WI38 (cell line): ENCODE measurements around the gene KIF12.

Source experiments
- H3K4me3 ChIP-seq: 2 replicates; pipeline ENCODE4 v1.5.1; 2011; ENCODE audit warnings: low read depth, mild to moderate bottlenecking, control low read depth, low read length
- TF ChIP-seq, protein P1 (sequence below): IDR thresholded peaks from 2 replicates; pipeline ENCODE4 v1.5.1; 2012; ENCODE audit warnings: low read depth, mild to moderate bottlenecking, control low read depth, low read length

Gene KIF12

DNA sequence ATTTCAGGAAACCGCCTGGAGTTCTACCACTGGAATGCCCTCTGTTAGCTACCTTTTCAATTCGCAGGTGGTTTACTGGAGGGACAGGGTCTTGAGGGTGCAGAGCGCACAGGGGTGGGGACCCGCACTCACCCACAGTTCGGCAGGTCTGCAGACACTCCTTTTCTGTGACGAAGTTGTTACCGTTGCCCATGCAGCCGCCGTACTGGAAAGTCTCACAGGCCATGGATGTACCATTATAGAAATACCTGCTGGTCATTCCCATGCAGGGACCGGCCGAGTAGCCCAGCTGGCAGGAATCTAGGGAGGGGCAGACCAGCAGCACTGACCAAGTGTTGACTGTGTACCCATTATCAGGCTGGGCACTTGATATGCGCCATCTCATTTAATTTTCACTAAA, 37.8 kb downstream of the KIF12 start:
- TF ChIP-seq, protein P1, sequence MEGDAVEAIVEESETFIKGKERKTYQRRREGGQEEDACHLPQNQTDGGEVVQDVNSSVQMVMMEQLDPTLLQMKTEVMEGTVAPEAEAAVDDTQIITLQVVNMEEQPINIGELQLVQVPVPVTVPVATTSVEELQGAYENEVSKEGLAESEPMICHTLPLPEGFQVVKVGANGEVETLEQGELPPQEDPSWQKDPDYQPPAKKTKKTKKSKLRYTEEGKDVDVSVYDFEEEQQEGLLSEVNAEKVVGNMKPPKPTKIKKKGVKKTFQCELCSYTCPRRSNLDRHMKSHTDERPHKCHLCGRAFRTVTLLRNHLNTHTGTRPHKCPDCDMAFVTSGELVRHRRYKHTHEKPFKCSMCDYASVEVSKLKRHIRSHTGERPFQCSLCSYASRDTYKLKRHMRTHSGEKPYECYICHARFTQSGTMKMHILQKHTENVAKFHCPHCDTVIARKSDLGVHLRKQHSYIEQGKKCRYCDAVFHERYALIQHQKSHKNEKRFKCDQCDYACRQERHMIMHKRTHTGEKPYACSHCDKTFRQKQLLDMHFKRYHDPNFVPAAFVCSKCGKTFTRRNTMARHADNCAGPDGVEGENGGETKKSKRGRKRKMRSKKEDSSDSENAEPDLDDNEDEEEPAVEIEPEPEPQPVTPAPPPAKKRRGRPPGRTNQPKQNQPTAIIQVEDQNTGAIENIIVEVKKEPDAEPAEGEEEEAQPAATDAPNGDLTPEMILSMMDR = no peak
- no peak overlapping the region for H3K4me3 ChIP-seq

DNA sequence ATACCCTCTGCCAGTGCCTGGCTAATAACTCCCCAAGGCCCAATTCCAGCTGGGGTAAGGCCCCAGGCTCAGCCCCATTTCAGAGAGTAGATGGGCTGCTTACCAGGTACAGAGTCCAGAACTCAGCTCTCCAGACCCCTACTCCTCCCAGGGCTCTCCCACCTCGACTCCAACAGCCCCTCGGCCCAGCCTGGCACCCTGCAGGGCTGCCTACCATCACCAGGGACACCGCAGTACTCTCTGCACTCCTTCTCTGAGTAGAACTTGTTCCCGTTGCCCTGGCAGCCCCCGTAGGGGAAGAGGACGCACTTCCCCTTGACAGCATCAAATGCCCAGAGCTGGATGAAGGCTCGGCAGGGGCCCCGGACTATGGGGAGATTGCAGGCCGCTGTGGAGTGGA, 38.4 kb downstream of the KIF12 start:
- no peak overlapping the region for H3K4me3 ChIP-seq
- TF ChIP-seq, protein P1 = no peak

DNA sequence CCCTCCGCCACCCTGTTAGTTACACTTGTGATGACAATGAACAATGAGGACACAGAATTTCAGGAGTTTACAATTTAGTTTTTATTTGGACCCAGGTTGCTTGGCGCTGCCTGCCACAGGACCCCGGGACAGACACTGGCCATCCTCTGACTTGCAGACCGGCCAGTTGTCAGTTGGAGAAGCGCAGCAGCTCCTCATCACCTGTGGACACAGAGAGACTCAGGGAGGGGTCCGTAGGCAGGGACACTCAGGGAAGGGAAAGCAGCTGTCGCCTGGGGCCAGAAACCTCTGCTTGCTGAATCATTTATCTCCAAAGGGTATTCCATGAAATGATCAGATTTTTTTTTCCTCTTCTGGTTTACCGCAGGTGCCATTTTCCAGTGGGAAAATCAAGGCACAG, 39.0 kb downstream of the KIF12 start:
- TF ChIP-seq, protein P1 = no peak

DNA sequence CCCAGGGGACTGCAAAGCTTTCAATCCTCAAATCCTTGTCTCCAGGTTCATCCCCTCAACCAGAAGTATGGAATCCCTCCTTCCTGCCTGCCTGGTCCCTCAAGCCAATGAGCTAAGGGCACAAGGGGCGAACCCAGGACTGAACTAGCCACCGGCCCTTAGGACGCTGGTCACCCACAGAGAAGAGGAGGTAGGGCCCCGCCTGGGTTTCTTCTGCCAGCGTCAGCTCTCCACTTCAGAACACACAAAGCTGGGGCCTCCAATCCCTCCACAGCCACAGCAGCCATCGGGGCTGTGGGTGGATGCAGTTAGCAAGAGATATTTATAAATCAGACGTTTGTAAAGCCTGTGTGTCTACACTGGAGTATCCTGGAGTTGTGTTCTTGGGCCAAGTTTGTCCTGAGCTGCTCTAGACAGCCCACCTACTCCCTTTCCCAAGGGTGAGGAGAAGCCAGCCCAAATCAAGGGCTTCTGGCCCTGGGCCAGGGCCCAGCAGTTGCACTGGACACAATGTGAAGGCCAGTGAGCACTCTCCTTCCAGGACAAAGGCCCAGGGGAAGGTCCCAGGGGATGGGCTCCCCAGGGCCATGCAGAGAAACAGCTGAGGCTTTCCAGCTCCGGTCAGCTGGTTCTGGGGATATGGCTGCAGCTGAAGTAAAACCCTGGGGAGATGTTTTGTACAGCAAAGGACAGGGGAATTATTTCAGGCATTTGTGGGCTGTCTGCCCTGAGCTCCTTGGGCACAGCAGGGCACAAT, 39.9 kb downstream of the KIF12 start:
- no peak overlapping the region for H3K4me3 ChIP-seq
- TF ChIP-seq, protein P1 = no peak

More for the DNA sequence above, 39.0 kb downstream of the KIF12 start:
- no peak overlapping the region for H3K4me3 ChIP-seq

DNA sequence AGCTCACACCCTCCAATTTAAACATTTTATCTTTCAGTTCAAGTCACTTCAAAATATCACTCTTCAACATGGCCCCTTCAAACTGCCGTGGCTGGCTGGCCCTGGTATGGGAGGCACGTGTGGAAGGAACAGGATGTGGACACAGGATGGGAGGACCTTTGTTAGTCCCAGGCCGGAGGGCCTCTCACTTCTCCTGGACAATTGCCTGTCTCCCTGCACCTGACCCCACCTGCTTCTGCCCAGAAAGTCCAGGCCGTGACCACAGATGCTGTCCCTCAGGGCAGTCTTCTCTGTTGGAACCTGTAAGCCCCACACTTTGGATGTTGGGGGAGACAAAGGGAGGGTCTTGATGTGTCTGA, 40.4 kb downstream of the KIF12 start:
- no peak overlapping the region for H3K4me3 ChIP-seq
- TF ChIP-seq, protein P1 = no peak

DNA sequence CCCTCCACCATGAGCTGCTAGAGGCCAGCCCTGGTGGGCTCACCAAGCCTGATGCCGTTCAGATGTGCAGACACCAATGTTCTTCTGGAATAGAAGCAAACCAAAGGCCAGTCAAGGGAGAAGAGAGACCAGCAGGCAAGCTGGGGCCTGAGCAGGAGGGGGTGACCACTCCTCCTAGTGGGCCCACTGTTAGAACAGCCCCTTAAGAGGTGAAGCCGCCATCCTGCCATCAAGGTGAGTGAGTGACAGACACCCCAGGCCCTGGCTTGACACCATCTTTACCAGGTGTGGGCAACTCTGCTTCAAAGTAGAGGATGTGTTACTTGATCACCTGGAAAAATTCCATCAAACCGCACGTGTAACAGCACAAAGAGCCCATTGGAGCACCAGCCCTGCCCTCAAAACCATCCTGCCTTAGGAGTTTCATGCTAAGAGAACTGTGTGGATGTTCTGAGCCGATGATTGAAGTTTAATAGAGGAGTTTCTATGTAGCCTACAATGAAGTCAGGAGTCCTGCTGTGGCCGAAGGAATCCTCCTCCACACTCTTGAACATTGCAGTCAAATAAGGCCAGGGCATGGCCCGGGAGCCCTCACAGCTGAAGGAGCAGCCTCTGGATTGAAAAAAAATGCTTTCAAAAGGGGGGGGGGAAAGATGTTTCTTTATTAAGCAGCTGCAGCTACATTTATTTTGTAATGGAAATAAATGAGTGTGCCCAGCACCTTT, 41.8 kb downstream of the KIF12 start:
- TF ChIP-seq, protein P1 = no peak
- H3K4me3 ChIP-seq = no peak overlapping the region

DNA sequence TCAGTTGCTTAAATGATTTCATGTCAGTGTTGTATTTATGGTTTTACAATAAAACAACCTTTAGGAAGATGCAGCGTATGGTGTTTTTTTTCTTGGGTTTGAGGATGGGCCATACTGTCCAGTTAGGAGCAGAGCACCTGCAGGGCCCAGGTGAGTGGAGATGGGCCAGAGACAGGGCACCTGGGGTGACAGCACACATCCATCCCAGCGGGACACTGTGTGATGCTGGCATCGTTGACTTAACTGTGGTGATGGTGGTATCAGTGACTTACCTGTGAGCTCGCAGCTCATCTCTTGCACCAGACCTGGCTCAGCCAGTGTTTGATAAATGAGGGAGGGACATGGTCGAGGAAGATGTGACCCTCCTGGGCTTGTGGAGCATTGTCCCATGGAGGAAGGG, 42.6 kb downstream of the KIF12 start:
- no peak overlapping the region for H3K4me3 ChIP-seq
- TF ChIP-seq, protein P1 = no peak
